ENCODE measurements around the gene RAI1.
A peak's percentile ranks its signal among the peaks of the same experiment; 100 is the strongest.

Gene RAI1

DNA sequence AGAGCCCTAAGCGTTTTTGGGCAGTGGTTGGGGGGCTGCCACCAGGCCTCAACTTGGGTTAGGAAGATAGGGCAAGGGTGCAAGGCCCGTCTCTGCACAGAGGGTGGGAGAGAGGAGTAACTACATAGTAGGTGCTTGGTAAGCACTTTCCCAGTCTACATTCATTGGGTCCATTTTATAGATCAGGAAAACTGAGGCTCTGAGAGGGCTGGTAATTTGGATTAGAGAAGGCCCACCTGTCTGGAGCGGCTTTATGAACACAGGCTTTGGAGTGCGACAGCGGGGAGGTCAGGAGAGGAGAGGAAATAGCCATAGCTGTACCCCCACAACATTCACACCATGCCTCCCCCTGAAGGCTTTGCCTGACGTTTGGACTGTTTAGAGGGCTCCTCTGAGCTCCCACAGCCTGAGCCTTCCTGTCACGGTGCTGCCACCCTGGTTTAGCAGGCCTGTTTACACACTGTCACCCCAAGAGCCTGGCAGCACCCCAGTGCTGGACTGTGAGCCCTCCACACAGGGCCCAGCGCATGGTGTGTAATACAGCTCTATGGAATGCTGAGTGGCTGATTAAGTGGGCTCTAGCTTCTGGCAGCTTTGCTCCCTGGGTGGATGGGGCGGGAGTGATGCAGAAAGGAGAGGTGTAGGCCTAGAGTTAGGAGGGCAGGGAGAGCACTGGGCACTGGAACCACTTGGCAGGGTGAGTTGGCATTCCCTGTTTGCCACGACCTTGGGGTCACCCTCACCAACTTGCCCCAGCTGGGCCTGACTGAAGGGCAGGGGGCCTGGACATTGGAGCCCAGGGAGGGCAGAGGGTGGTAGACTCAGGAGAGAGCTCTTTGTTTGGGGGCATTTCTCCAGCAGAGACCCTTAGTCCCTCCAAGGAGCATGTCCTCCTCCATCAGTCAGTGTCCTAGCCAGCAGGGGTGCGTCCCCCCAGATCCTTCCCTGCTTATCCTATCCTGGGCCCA, 73.7 kb downstream of the RAI1 start:
- no peak for DNase-seq

DNA sequence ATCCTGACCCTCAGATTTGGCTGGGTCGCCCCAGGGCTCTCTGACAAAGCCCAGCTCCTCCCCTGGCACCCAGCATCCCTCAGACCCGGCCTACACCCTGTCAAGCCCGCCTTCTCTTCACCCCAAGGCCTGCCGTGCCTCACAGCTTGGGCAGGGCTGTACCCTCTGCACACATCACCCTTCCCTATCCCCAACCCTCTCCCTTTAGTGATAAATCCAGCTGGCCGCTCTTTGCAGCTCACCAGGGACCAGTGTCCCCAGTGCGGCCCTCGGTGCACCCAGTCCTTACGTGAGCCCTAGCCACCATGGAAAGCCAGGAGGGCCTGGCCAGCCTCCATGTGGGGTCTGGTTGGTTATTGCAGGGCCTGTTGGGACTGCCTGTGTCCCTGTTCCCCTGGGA, 74.5 kb downstream of the RAI1 start:
- DNase-seq: no peak

GRCh38 chr17:17757391-17757791, 76.1 kb downstream of the RAI1 start:
- DNase-seq: peak; percentile 26

GRCh38 chr17:17757956-17758845, 76.9 kb downstream of the RAI1 start:
- DNase-seq: no peak

DNA sequence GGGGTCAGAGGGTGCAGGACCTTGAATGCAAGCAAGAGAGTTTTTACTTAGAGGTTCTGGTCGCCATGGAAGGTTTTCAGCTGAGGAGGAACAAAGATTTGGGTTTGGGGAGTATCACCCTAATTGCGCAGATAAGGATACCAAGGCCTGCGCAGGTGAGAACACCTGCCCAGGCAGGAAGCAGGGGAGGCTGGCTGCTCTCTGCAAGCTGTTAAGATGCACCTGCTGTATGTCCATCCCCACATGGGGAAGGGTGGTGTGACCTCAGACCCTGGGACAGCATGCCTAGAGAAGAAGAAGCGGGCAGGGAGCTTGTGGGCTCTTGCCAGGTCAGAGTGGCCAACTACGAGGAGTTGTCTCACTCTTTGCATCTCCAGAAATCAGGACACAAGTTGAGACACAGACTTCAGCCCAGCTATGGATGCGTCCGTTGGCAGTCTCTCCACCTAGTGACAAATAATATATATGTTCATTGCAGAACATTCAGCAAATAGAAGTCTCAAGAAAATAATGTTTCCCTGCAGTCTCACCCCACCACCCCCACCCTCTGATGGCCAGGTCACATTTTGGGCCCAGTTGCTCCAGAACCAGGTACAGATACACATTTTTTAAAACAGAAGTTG, 77.8 kb downstream of the RAI1 start:
- DNase-seq: no peak

DNA sequence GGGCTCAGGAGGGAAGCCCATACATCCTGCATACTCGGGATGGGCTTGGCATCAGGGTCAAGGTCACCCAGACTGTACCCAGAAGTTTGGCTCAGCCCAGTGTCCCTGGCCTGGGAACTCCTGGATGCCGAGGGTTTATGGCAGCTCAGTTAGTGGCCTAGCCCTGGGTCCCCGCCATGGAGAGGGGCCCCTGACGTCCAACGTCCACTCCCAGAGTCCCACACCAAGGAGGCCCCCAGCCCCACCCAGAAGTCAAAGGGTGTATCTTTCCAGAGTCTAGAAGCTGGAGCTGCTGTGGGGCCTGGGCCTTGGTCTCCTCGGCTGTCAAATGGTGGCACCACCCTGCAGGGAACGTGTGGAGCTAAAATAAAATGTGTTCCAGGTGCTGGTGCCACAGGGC, 79.1 kb downstream of the RAI1 start:
- DNase-seq: no peak

DNA sequence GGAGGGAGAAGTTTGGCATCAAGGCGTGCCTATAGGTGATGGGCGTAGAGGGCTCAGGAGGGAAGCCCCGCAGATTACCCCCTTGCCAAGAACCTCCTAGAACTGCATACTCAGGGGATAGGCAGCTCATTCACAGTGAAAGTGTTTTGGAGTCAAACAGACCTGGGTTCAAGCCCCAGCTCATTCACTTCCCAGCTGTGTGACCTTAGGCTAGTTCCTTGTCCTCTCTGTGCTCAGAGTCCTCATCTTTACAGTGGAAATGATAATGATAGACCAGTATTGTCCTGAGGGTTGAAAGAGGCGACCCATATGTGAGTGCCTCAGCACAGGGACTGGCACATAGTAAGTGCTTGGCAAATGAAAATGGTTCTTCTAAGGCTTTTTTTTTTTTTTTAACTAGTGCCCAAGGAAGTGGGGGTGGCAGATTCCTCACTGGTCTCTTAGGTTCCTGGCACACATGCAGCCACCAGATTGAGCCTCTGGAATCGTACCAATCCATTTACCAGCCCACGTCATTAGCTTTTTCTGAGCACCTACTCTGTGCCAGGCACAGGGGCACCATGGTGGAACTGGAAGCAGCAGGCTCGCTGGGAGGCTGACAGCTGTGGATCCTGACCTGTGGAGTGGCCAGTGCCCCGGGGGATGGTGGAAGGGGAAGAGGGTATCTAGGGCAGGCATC, 79.8 kb downstream of the RAI1 start:
- no peak for DNase-seq

DNA sequence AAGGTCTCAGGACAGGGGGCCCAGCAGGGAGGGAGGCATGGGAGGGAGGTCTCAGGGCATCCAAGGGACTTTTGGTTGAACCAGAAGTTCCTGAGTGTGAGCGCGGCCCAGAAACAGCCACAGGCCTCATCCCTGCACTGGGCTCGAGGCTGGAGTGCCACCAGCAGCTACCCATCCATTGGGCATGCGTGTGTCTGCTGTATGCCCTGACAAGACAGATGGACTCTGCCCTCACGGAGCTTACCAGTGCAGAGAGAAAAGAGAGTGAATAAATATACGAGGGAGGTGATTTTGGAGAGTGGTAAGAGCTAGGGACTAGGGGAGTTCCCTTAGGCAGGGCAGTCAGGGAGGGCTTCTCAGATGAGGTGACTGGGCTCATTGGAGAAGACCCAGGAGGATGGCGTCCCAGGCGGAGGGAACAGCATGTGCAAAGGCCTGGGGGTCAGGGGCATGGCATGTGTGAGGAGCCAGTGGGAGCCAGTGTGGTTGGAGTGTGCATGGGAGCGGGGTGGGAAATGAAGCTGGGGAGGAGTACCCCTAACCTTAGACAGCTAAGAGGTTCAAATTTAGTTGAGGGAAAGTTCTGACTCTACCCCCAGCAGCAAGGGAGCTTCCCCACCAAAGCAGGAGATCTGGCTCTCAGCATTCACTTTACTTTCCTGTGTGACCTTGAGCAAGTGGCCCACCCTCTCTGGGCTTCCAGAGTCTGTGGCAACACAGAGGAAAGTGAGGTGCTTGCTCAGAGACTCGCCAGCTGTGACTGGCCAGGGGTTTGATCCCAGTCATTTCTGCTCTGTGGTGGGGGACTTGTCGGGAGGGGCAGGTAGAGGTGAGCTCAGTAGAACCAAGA, 80.9 kb downstream of the RAI1 start:
- DNase-seq: no peak

DNA sequence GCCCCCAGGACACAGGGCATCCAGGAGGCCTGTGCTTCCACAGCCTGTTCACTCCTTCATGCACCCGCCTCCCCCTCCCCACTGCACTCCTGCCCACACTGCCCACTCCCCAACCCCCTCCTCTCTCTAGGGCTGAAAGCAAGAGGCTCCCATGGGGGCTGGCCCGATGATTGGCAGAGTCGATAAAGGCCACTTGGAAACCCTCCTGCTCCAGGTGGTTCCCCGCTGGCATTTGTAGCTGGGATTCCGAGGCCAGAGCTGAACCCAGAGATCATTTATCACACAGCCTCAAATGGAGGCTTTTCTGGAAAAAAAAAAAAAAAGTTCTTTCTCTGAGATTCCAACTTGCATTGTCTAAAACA, 81.5 kb downstream of the RAI1 start:
- no peak for DNase-seq

DNA sequence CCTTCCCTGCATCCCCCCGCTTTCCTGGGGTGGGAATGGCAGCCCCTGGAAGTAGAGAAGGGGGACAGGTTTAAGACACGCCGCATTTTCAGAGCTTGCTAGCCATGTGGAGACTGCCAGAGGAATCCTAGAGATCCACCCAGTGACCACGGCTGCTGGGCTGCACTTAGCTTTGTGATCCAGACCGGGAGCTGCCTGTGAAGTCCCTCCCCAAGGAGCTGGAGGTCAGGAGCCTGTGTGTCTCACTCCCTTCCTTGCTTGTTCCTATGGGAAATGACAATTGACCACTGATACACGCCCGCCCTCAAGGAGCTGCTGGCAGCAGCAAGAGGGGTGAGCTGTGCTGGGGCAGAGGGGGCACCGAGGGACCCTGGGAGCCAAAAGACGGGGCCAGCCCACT, 81.9 kb downstream of the RAI1 start:
- DNase-seq: no peak

- no peak for DNase-seq
These were observed 82.5 kb downstream of the RAI1 start for GRCh38 chr17:17763734-17764133.

GRCh38 chr17:17765359-17766076, 84.3 kb downstream of the RAI1 start:
- no peak for DNase-seq

- DNase-seq: no peak
These were observed 85.0 kb downstream of the RAI1 start for GRCh38 chr17:17766077-17766743.

DNA sequence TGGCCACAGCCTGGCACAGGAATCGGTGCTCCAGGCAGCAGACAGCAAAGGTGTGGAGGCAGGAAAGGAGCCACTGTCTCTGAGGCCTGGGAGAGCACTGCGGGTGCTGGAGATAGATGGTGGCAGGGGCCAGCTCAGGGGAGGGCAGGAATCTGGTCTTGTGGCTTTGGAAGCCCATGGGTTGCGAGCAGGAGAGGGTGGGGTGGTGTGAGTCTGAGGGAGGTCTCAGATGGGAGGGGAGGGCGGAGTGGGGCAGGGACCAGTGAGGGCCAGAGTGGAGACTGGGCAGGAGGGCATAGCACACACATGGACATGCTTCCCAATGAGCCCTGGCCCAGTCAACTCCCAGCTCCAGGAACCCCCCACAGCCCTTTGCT, 85.5 kb downstream of the RAI1 start:
- DNase-seq: no peak

DNA sequence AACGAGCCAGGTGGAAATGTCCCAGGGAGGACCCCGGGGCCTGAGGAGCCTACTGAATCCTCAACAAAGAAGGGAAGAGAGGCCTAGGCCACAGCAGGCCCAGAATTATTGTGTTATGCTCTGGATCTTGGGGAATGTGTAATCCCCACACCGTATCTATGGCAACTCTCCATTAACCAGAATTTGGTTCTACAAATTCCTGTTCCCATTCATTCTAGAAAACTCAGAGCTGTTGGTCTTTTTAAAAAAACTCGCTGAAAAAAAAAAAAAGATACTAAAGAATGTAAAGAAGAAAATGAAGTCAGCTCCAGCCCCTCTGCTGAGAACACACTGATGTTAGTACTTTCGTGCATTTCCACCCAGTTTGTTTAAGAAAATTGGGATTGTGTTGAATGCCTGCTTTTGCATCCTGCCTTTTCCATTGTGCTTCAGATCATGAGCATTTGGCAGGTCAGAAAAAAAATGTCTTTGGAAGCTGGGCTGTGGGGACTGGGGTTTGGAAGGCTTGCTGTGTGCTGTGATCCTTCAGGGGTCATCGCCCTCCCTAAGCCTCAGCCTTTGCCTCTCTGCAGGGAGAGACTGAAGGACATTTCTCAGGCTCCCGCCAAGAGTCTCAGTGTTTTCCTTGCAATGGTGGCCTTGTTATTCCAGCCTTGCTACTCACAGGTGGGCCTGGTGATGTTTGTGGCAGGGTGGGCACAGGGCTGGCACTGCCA, 86.1 kb downstream of the RAI1 start:
- no peak for DNase-seq

- no peak for DNase-seq
These were observed 86.7 kb downstream of the RAI1 start for GRCh38 chr17:17767887-17768418.

GRCh38 chr17:17768424-17769088, 87.3 kb downstream of the RAI1 start:
- DNase-seq: no peak

- DNase-seq: no peak
These were observed 88.8 kb downstream of the RAI1 start for GRCh38 chr17:17769869-17770631.

All from stimulated activated CD4-positive, alpha-beta T cell treated with anti-CD3 and anti-CD28 coated beads, Interleukin-4, amount 100 ng/mL, for 1 hour (primary cell).